GM12878 (cell line): Measurements from ENCODE around the gene FAM111B. TPM values are rescaled to one million over a fixed set of nuclear protein-coding genes. Genes with fewer than 3 reads are reported as not detected.

Source experiments
- CBFB ChIP-seq: IDR thresholded peaks from 2 replicates; pipeline ENCODE4 v1.6.1; 2016; ENCODE audit warnings: antibody characterized with exemption, low read depth
- FOXM1 ChIP-seq: IDR thresholded peaks from 2 replicates; pipeline ENCODE4 v1.6.1; 2012; ENCODE audit warnings: low read depth, mild to moderate bottlenecking, inconsistent platforms, low read length, moderate library complexity
- IKZF2 ChIP-seq, 2 experiments: fragments of 450-650 bp; IDR thresholded peaks; 2 replicates each; pipeline ENCODE4 v1.6.1; 2017; ENCODE audit warnings: mild to moderate bottlenecking in 2 of 2, moderate library complexity in 2 of 2
- MYC ChIP-seq: IDR thresholded peaks from 2 replicates; pipeline ENCODE4 v1.6.1; 2011; ENCODE audit warnings: mild to moderate bottlenecking, low read length, moderate library complexity, inconsistent platforms; ENCODE audit not compliant: insufficient read depth, insufficient replicate concordance, insufficient read length, severe bottlenecking
- NR2C1 ChIP-seq: fragments of 450-650 bp; IDR thresholded peaks from 2 replicates; pipeline ENCODE4 v1.6.1; 2017; ENCODE audit warnings: antibody characterized with exemption, mild to moderate bottlenecking, moderate library complexity
- POLR2A ChIP-seq: IDR thresholded peaks from 2 replicates; pipeline ENCODE4 v1.6.1; 2011; ENCODE audit warnings: low read depth, mild to moderate bottlenecking, low read length
- POLR2AphosphoS2 ChIP-seq: IDR thresholded peaks from 2 replicates; pipeline ENCODE4 v1.6.1; 2011; ENCODE audit warnings: low read depth, mild to moderate bottlenecking, low read length, improper control_type of control experiment, moderate library complexity
- POLR2AphosphoS5 ChIP-seq: IDR thresholded peaks from 2 replicates; pipeline ENCODE4 v1.6.1; 2011; ENCODE audit warnings: mild to moderate bottlenecking, low read length, inconsistent platforms
- RB1 ChIP-seq: fragments of 450-650 bp; formaldehyde crosslinking; IDR thresholded peaks from 2 replicates; pipeline ENCODE4 v1.6.1; 2017; ENCODE audit warnings: mild to moderate bottlenecking, borderline replicate concordance
- RCOR1 ChIP-seq: conservative IDR thresholded peaks from 2 replicates; pipeline ENCODE4 v1.6.1; 2012; ENCODE audit warnings: low read depth, low read length, improper control_type of control experiment
- RELA ChIP-seq: fragments of 450-650 bp; IDR thresholded peaks from 2 replicates; pipeline ENCODE4 v1.8.0; 2014; ENCODE audit warnings: borderline replicate concordance; ENCODE audit not compliant: partially characterized antibody
- SMAD5 ChIP-seq: IDR thresholded peaks from 2 replicates; pipeline ENCODE4 v1.6.1; 2016; ENCODE audit warnings: antibody characterized with exemption, low read depth
- YY1 ChIP-seq: IDR thresholded peaks from 2 replicates; pipeline ENCODE4 v1.6.1; 2011; ENCODE audit warnings: low read depth, mild to moderate bottlenecking, low read length
- ZBED1 ChIP-seq: IDR thresholded peaks from 2 replicates; pipeline ENCODE4 v1.6.1; 2016; ENCODE audit warnings: borderline replicate concordance
- polyA plus RNA-seq, 11 experiments: library from polyadenylated mRNA; depleted of rRNA in 4 of 11; unstranded in 6 of 11; stranded (reverse) in 5 of 11; fragments of >200 nt; fragmentation: Nextera tagmentation in 4 of 11; fragmentation: Illumina TruSeq in 1 of 11; extraction: Ambion mirVana in 4 of 11; extraction: Trizol in 1 of 11; gene quantifications; 1 replicate in 1 of 11; 2 replicates in 10 of 11; pipeline versions ENCODE4 v1.2.1 to v1.2.3, GENCODE V29; 2011 to 2016; ENCODE audit warnings: inconsistent platforms in 2 of 11, missing spikeins in 2 of 11, low read depth in 1 of 11
- total RNA-seq, 4 experiments: library from RNA; depleted of rRNA in 3 of 4; stranded (reverse); fragments of >200 nt in 3 of 4; fragmentation: Illumina TruSeq in 1 of 4; extraction: Trizol in 1 of 4; gene quantifications; 2 replicates each; pipeline versions ENCODE4 v1.2.1 to v1.2.3, GENCODE V29; 2013 to 2021
- TF ChIP-seq, protein P1 (sequence below): fragments of 450-650 bp; IDR thresholded peaks from 2 replicates; pipeline ENCODE4 v1.6.1; 2016; ENCODE audit warnings: mild to moderate bottlenecking
- TF ChIP-seq, protein P2 (sequence below): fragments of 150-350 bp; IDR thresholded peaks from 2 replicates; pipeline ENCODE4 v1.6.1; 2014; ENCODE audit warnings: mild to moderate bottlenecking, low read depth, low read length

The FAM111B gene
- total and polyA plus RNA-seq, 10 of the 15 experiments (the other 5 are each of a cell fraction or from before 2014, with no cell fraction given), result 35.9 to 97.2 (median 62.1) TPM

DNA sequence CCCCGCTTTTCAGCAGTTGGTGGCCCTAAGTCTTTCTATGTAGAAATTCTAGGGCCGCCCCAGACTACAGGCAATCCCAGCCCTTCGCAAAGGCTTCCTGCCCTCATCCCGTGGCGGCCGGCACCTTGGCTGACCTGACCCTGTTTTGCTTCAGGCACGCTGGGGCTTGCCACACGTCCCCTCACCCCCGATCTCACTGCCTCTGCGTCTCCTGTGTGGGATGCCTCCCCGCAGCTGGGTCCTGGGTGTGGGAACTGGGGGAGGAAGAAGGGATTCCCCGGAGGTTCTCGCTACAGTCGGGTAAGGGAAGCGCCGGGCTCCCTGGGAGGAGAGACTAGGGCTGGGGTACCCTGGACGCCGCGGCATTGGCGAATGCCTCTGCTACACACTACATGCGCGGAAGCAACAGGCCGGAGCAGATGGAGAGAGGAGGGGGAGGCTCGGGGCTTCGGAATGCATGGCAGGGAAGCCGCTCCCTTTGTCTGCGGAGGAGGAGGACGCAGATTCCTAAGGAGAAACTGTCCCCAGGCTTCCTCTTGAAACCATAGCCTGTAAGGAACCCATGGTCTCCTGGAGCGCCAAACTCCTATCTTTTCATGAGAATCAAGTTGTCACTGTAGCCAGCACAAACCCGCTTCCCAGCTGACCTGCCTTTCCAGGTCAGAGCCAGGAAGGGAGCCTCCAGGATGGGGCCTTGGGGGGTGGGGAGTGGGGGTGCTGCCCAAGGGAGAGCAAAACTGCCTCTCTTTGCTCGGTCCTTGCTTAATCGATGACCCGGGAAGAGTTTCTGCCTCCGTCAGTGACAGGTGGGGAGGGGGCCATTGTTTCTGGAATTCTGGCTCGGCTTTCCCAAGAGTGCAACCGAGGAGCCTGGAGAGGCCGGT, 66.3 kb downstream of the FAM111B start (continued):
- TF ChIP-seq, protein P1, sequence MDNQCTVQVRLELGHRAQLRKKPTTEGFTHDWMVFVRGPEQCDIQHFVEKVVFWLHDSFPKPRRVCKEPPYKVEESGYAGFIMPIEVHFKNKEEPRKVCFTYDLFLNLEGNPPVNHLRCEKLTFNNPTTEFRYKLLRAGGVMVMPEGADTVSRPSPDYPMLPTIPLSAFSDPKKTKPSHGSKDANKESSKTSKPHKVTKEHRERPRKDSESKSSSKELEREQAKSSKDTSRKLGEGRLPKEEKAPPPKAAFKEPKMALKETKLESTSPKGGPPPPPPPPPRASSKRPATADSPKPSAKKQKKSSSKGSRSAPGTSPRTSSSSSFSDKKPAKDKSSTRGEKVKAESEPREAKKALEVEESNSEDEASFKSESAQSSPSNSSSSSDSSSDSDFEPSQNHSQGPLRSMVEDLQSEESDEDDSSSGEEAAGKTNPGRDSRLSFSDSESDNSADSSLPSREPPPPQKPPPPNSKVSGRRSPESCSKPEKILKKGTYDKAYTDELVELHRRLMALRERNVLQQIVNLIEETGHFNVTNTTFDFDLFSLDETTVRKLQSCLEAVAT, result peak; percentile 93
- TF ChIP-seq POLR2A, result peak; percentile 40
- peak; percentile 30; the same call in 1 of the 2 replicates for TF ChIP-seq YY1
- no peak for TF ChIP-seq NR2C1
- TF ChIP-seq RB1, result 0 out of 2 replicates have a peak, but pooled peaks have one; percentile 26
- peak; percentile 52 for TF ChIP-seq FOXM1
- peak; percentile 5; the same call in 1 of the 2 replicates for TF ChIP-seq CBFB
- TF ChIP-seq ZBED1, result 0 out of 2 replicates have a peak, but pooled peaks have one; percentile 7
- 0 out of 2 replicates have a peak, but pooled peaks have one; percentile 11 for TF ChIP-seq POLR2AphosphoS2
- peak; percentile 82 for TF ChIP-seq SMAD5
- TF ChIP-seq, protein P2, sequence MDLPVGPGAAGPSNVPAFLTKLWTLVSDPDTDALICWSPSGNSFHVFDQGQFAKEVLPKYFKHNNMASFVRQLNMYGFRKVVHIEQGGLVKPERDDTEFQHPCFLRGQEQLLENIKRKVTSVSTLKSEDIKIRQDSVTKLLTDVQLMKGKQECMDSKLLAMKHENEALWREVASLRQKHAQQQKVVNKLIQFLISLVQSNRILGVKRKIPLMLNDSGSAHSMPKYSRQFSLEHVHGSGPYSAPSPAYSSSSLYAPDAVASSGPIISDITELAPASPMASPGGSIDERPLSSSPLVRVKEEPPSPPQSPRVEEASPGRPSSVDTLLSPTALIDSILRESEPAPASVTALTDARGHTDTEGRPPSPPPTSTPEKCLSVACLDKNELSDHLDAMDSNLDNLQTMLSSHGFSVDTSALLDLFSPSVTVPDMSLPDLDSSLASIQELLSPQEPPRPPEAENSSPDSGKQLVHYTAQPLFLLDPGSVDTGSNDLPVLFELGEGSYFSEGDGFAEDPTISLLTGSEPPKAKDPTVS, result no peak
- peak; percentile 63 for TF ChIP-seq POLR2AphosphoS5
- TF ChIP-seq RELA, result peak; percentile 52
- TF ChIP-seq MYC, result no peak
- no peak for TF ChIP-seq RCOR1
- TF ChIP-seq IKZF2 (IDR thresholded peaks at IDR 0.05), result peak; percentile 52 to 66
